Neural cell (in vitro differentiated cells): ENCODE data around the gene GNAQ. TPM values are rescaled to one million over a fixed set of nuclear protein-coding genes. Genes with fewer than 3 reads are reported as not detected.

ENCODE experiments used
- H2AFZ ChIP-seq: fragments of 200-600, 300-800 bp; sonication (generic), shearing (Covaris generic); 2 replicates; pipeline ENCODE4 v1.6.0; 2014; ENCODE audit warnings: low read depth, mild to moderate bottlenecking, antibody characterized with exemption, low read length, moderate library complexity
- H3F3A ChIP-seq: fragments of 200-600 bp; shearing (Covaris generic); 2 replicates; pipeline ENCODE4 v1.6.1; 2016; ENCODE audit warnings: mild to moderate bottlenecking, moderate library complexity, mixed read lengths, antibody characterized with exemption, low read length; ENCODE audit not compliant: insufficient read depth, poor library complexity, severe bottlenecking
- H3K27ac ChIP-seq: fragments of 200-600, 300-800 bp; sonication (generic), shearing (Covaris generic); 2 replicates; pipeline ENCODE4 v1.5.1; 2014; ENCODE audit warnings: mild to moderate bottlenecking, low read length, moderate library complexity
- H3K27me3 ChIP-seq: fragments of 300-800, 200-600 bp; sonication (generic), shearing (Covaris generic); 2 replicates; pipeline ENCODE4 v1.6.0; 2014; ENCODE audit warnings: mild to moderate bottlenecking, low read depth, low read length, moderate library complexity; ENCODE audit not compliant: insufficient read depth
- H3K36me3 ChIP-seq: fragments of 300-800, 200-600 bp; sonication (generic), shearing (Covaris generic); 2 replicates; pipeline ENCODE4 v1.5.1; 2014; ENCODE audit warnings: mild to moderate bottlenecking, antibody characterized with exemption, low read length, moderate library complexity; ENCODE audit not compliant: insufficient read depth
- H3K4me2 ChIP-seq: fragments of 300-800, 200-600 bp; sonication (generic), shearing (Covaris generic); 2 replicates; pipeline ENCODE4 v1.6.0; 2014; ENCODE audit warnings: mild to moderate bottlenecking, low read length
- H3K4me3 ChIP-seq: fragments of 300-800, 200-600 bp; sonication (generic), shearing (Covaris generic); 2 replicates; pipeline ENCODE4 v1.5.1; 2014; ENCODE audit warnings: mild to moderate bottlenecking, low read length, moderate library complexity
- H3K79me2 ChIP-seq: fragments of 200-600 bp; shearing (Covaris generic); replicated peaks from 2 replicates; pipeline ENCODE4 v1.6.0; 2014; ENCODE audit warnings: mild to moderate bottlenecking, low read length, moderate library complexity; ENCODE audit not compliant: insufficient read depth
- H3K9ac ChIP-seq: fragments of 300-800, 200-600 bp; sonication (generic), shearing (Covaris generic); 2 replicates; pipeline ENCODE4 v1.6.1; 2016; ENCODE audit warnings: mild to moderate bottlenecking, low read length, mixed read lengths
- H3K9me2 ChIP-seq: fragments of 200-600 bp; shearing (Covaris generic); 2 replicates; pipeline ENCODE4 v1.6.1; 2016; ENCODE audit warnings: mild to moderate bottlenecking, low read length, mixed read lengths; ENCODE audit not compliant: insufficient read depth
- H3K9me3 ChIP-seq: fragments of 200-600, 300-800 bp; sonication (generic), shearing (Covaris generic); 2 replicates; pipeline ENCODE4 v1.6.1; 2016; ENCODE audit warnings: mild to moderate bottlenecking, mixed run types, low read length, moderate library complexity, mixed read lengths
- H4K20me1 ChIP-seq: fragments of 200-600 bp; shearing (Covaris generic); 2 replicates; pipeline ENCODE4 v1.6.1; 2016; ENCODE audit warnings: mild to moderate bottlenecking, mixed run types; ENCODE audit not compliant: insufficient read depth
- CTCF ChIP-seq: fragments of 450-650 bp; IDR thresholded peaks from 2 replicates; pipeline ENCODE4 v1.5.1; 2014; ENCODE audit warnings: antibody characterized with exemption, mild to moderate bottlenecking, moderate library complexity; ENCODE audit not compliant: poor library complexity, severe bottlenecking
- EP300 ChIP-seq: fragments of 450-650 bp; conservative IDR thresholded peaks from 2 replicates; pipeline ENCODE4 v1.6.1; 2014; ENCODE audit warnings: antibody characterized with exemption, mild to moderate bottlenecking, moderate library complexity; ENCODE audit not compliant: poor library complexity, severe bottlenecking
- EZH2 ChIP-seq: fragments of 200-600, 300-800 bp; shearing (Covaris generic), sonication (generic); IDR thresholded peaks from 2 replicates; pipeline ENCODE4 v1.6.1; 2014; ENCODE audit warnings: antibody characterized with exemption, low read length, borderline replicate concordance, mild to moderate bottlenecking; ENCODE audit not compliant: insufficient read depth, poor library complexity, severe bottlenecking
- MXI1 ChIP-seq: fragments of 450-650 bp; conservative IDR thresholded peaks from 2 replicates; pipeline ENCODE4 v1.6.1; 2014; ENCODE audit warnings: antibody characterized with exemption, mild to moderate bottlenecking; ENCODE audit not compliant: poor library complexity, severe bottlenecking
- POLR2AphosphoS5 ChIP-seq: IDR thresholded peaks from 2 replicates; pipeline ENCODE4 v1.6.1; 2012
- RAD21 ChIP-seq: fragments of 450-650 bp; conservative IDR thresholded peaks from 2 replicates; pipeline ENCODE4 v1.6.1; 2014; ENCODE audit warnings: antibody characterized with exemption, mild to moderate bottlenecking, moderate library complexity
- REST ChIP-seq: IDR thresholded peaks from 2 replicates; pipeline ENCODE4 v1.6.1; 2012; ENCODE audit warnings: borderline replicate concordance
- SMC3 ChIP-seq: fragments of 450-650 bp; conservative IDR thresholded peaks from 2 replicates; pipeline ENCODE4 v1.6.1; 2014; ENCODE audit warnings: antibody characterized with exemption, mild to moderate bottlenecking, moderate library complexity; ENCODE audit not compliant: poor library complexity
- TAF1 ChIP-seq: IDR thresholded peaks from 2 replicates; pipeline ENCODE4 v1.6.1; 2012; ENCODE audit warnings: low read depth
- polyA plus RNA-seq: library from polyadenylated mRNA; depleted of rRNA; stranded (reverse); fragments of >200 nt; gene quantifications from 2 replicates; pipeline ENCODE4 v1.2.3, GENCODE V29; 2014

Gene GNAQ
- polyA plus RNA-seq, 1 donor from 2014 or later: 86.7 TPM

- Histone ChIP-seq H3K79me2 (peaks cover 56% of the 10 kb centered on the region), H3F3A (no peaks in the 10 kb centered on the region), H2AFZ (no peak overlapping the region), H3K27me3 (no peaks in the 10 kb centered on the region), H3K9me2 (no peaks in the 10 kb centered on the region), H3K9ac (no peak overlapping the region), H3K9me3 (no peaks in the 10 kb centered on the region), H4K20me1 (peaks cover 3% of the 10 kb centered on the region), H3K27ac (no peak overlapping the region), H3K4me3 (no peak overlapping the region), H3K36me3 (no peaks in the 10 kb centered on the region), H3K4me2 (no peak overlapping the region)
- TF ChIP-seq TAF1: no peak
- no peak for TF ChIP-seq SMC3
- no peak for TF ChIP-seq EZH2
- no peak for TF ChIP-seq CTCF
- TF ChIP-seq POLR2AphosphoS5: no peak
- no peak for TF ChIP-seq MXI1
- TF ChIP-seq EP300: no peak
- TF ChIP-seq REST: no peak
- TF ChIP-seq RAD21: no peak
These were observed 80.2 kb downstream of the GNAQ start for GRCh38 chr9:77951369-77951768.

DNA sequence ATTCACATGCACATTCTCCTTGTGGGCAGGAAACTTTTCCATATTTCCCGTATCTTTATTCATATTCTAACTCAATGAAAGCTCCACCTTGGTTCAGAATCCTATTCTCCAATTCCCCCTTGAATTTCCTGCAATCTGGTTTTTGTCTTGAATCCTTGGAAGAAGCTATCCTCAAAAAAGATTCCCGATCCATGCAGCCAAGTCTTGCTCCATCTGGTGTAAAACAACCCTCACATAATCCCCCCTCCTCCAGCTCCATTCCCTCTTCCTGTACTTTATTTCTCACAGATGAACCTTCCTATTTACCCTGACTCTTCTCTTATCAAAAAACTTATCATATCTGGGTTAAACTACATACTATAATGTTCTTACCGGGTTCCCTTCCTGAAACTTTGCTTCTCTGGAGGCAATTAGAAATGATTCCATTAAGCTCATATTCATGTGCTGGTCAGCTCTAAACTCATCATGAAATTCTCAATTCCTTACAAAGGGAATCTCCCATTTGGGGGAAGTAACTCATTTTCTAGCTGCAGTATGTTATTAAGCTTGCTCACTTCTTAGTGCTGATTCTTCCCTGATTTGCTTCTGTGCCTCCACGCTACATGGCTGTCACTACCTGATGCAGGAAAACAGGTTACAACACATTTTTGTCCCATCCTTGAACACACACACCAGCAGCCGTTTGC lies 81.7 kb downstream of the GNAQ start:
- no peak overlapping the region for H3K4me2 ChIP-seq
- no peaks in the 10 kb centered on the region for H3K9me2 ChIP-seq
- peaks cover 70% of the 10 kb centered on the region for H3K79me2 ChIP-seq
- H4K20me1 ChIP-seq: peaks cover 3% of the 10 kb centered on the region
- TF ChIP-seq REST (no peak), POLR2AphosphoS5 (no peak), CTCF (no peak), RAD21 (no peak), EP300 (no peak), MXI1 (no peak), EZH2 (no peak), SMC3 (no peak), TAF1 (no peak)
- H3F3A ChIP-seq: no peaks in the 10 kb centered on the region
- no peak overlapping the region for H2AFZ ChIP-seq
- no peaks in the 10 kb centered on the region for H3K27me3 ChIP-seq
- H3K9me3 ChIP-seq: no peaks in the 10 kb centered on the region
- H3K36me3 ChIP-seq: no peaks in the 10 kb centered on the region
- no peak overlapping the region for H3K27ac ChIP-seq
- H3K9ac ChIP-seq: no peak overlapping the region
- no peak overlapping the region for H3K4me3 ChIP-seq
